ENCODE results near the gene GGN. TPM values are rescaled to one million over a fixed set of nuclear protein-coding genes. Genes with fewer than 3 reads are reported as not detected.
A peak's percentile ranks its signal among the peaks of the same experiment; 100 is the strongest.
"Not testable (repeated sequence)": the region's sequence is repeated elsewhere in the genome, so short reads cannot be mapped to it uniquely, and the experiment has no call there.

Gene GGN
- total RNA-seq, 1 experiment from 2014 or later: 0.41 TPM

DNA sequence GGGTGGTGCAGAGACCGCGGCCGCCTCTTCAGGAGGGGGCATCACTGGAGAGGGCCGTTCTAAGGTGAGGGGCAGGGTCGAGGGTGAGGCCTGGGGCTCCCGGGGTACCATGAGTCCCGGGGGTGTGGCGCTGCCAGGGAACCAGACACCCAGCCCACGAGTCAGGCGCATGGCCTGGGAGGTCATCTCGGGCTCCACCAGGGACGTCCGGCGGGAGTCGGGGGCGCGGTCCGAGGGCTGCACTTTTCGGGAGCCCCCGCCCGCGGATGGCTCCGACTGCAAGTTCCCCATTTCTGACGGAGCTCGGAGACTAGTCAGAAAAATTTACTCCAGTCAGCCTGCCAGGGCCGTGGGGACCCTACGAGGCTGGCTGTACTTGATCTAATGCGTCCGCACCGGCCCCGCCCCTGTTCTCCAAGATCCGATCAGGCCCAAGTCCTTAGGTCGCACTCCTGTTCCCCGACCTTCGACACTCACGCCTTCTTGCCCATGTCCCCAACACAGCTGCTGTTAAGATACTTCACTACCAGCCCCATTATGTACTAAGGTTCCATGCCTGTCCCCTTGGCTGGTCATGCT, 774 bp downstream of the GGN start:
- DNase-seq (ENCODE audit: low spot score): no peak

GRCh38 chr19:38386300-38386970, 1.4 kb downstream of the GGN start:
- no peak for DNase-seq (ENCODE audit: low spot score)

GRCh38 chr19:38385804-38386257, 2.0 kb downstream of the GGN start:
- no peak for DNase-seq (ENCODE audit: low spot score)

DNA sequence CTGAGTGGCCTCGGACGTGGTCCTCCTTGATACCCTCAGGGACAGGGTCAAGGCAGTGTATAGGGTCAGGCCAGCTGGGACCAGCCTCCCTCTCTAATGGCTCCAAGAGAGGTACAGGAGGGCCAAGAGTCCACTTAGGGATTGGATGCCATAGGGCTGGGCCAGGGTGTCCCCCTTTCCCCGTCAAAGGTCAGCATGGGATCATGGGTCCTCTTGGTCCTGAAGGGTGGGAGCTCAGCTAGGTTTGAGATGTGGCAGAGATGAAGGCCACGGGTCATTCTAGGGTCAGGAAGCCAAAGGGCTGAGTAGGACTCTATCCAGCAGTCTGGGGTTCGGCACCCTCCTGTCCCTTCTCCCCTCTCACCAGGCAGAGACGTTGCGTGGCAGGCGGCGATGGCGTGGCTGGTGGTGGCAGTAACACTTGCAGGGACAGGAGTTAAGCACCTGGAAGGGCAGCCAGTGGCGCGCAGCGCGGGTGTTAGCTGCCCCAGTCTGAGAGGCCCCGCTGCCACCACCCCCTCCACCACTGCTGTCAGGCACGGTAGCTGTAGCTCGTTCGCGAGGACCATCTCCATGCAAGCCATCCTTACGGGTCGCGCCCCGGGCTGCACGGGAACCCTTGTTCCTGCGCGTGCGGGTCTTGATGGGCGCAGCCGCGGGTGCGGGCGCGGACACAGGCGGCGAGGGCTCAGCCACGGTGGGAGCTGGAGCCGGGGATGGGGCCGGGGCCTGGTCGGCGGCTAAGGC, 2.6 kb downstream of the GGN start:
- DNase-seq (ENCODE audit: low spot score): no peak

DNA sequence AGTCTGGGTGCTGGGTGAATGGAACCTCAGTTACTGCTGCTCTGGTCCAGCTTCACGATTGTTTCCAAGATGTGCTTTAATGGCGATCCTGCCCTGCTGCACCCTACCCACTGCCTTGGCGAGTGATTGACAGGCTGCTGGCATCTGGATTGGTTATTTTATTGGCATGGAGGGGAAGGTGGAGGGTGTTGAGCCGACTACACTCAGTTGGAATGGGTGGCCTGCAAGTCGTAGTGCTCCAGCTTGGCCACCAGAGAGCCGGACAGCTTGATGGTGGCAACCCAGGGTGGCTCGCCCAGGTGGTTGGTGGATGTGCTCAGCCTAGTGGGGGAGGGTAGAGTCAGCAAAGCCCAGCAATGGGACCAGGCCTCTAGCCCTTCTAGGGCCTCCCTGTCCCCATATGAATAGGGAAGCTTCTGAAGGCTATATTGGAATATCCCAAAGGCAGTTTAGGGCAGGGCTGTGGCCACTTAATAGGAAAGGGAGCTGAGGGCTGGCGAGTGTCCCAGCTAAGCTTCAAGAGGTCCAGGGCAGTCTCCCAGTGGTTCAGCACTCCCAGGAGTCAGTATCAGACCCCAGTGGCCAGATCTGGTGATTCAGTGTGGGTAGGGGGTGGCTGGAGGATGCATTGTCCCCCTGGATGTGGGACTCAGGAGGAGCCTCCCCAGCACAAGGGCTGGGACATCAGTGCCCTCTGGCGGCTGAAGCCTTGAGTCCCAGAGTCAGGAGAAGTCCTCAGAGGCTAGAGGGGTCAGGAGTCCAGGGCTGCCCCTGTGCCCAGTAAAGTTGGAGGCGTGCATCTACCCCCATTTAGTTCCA, 3.4 kb downstream of the GGN start:
- DNase-seq (ENCODE audit: low spot score): peak; percentile 62

DNA sequence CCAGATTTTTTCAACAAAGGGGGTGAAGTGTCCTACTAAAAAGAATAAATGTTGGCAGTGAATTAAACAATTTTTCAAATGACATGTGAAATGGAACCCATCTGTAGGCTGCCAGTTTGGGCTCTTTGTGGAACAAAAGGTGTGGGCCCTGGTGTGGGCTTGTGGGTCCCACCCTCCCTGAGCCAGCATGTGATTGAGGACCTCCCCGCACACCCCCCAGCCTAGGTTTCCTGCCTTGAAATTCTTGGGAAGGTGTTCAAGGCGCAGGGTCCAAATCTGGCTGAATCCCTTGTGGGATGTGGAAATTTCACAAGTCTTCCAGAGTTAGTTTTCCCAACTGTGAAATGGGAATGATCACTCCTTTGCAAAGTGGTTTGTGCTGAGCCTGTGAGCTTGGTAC, 4.1 kb downstream of the GGN start:
- DNase-seq (ENCODE audit: low spot score): no peak

DNA sequence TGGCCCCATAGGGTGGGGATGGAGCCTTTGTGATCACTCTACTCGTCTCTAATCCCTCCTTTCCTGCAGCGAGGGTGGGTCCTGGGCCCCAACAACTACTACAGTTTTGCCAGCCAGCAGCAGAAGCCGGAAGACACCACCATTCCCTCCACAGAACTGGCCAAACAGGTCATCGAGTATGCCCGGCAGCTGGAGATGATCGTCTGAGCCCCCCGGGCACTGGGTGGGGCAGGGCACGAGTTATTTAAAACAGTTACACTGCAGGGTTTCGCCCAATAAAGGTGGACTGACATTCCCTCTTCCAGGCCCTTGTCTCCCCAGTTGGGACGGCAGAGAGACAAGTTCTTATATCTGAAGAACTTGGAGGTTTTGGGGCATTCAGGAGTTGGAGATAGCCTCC, 4.7 kb downstream of the GGN start:
- no peak for DNase-seq (ENCODE audit: low spot score)

GRCh38 chr19:38381138-38381537, 6.7 kb downstream of the GGN start:
- no peak for DNase-seq (ENCODE audit: low spot score)

GRCh38 chr19:38378866-38379265, 9.0 kb downstream of the GGN start:
- DNase-seq (ENCODE audit: low spot score): no peak

DNA sequence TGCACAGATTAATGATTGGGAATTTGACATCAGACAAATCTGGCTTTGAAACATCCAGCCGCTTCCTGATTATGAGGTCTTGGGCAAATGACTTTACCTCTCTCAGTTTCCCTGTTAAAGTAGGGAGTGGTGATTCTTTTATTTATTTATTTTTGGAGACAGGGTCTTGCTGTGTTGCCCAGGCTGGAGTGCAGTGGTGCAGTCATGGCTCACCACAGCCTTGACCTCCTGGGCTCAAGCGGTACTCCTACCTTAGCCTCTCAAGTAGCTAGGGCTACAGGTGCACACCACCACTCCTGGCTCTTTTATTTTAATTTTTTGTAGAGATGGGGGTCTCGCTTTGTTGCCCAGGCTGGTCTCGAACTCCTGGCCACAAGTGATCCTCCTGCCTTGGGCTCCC, 10.8 kb downstream of the GGN start:
- no peak for DNase-seq (ENCODE audit: low spot score)

GRCh38 chr19:38376576-38376975, 11.3 kb downstream of the GGN start:
- DNase-seq (ENCODE audit: low spot score): no peak

GRCh38 chr19:38375748-38376147, 12.1 kb downstream of the GGN start:
- DNase-seq (ENCODE audit: low spot score): no peak

GRCh38 chr19:38375098-38375493, 12.7 kb downstream of the GGN start:
- peak; percentile 48 for DNase-seq (ENCODE audit: low spot score)

GRCh38 chr19:38374332-38375097, 13.3 kb downstream of the GGN start, which contains the start of gene PSMD8:
Gene PSMD8 (plus strand): TSS chr19:38374571. CDS start chr19:38374602, 31 bp downstream.
- peak; percentile 100 for DNase-seq (ENCODE audit: low spot score)

DNA sequence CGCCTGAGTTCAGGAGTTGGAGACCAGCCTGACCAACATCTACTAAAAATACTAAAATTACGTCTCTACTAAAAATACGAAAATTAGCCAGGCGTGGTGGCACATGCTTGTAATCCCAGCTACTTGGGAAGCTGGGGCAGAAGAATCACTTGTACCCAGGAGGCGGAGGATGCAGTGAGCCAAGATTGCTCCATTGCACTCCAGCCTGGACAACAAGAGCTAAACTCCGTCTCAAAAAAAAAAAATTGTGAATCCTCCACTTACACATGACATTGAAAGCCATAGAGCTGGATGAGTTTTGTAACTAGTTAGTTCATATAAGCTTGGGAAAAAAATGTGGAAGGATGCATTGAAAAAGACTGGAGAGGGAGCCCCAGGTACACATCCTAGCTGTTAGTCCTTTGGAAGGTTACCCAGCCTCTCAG, 13.9 kb downstream of the GGN start:
- DNase-seq (ENCODE audit: low spot score): no peak

DNA sequence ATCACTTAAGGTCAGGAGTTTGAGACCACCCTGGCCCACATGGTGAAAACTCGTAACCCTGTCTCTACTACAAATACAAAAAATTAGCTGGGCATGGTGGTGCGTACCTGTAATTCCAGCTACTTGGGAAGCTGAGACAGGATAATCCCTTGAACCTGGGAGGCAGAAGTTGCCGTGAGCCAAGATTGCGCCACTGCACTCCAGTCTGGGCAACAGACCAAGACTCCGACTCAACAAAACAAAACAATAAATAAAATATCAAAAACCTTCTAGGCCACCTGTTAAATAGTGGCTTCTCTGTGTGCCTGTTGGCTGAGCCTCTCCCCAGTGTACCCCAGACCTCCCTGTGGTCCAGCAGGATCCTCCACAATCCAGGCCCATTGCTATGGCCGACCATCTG, 16.8 kb downstream of the GGN start:
- DNase-seq (ENCODE audit: low spot score): no peak

DNA sequence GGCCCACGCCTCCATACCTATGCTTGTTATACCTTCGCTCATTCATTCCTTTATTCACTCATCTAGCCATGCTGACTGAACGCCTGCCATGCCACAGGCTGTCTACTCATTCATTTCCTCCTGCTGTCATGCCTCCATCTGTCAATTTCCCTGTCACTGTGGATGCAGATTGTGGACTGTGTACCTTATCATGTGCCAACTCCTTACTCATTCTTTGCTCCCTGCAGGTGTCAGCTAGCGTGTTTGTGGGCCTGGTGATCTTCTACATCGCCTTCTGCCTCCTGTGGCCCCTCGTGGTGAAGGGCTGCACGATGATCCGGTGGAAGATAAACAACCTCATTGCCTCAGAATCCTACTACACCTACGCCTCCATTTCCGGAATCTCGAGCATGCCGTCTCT, 17.5 kb downstream of the GGN start:
- DNase-seq (ENCODE audit: low spot score): no peak

- no peak for DNase-seq (ENCODE audit: low spot score)
Measured at GRCh38 chr19:38369584-38369983, 18.2 kb downstream of the GGN start.

DNA sequence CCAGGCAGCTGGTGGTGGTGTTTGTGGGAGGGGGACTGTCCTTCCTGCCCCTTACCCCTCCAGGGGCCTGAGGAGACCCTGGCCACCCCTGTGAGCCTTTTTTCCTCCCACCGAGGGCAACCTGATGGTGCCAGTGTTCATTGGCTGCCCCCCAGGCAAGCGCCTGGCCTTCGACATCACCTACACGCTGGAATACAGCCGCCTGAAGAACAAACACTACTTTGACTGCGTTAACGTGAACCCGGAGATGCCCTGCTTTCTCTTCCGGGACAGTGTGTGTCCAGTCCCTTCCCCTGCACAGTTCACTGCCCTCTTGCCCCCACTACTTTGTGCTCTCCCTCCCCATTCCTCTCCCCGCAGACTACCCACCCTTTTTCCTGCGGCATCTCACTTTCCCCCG, 20.8 kb downstream of the GGN start:
- no peak for DNase-seq (ENCODE audit: low spot score)

DNA sequence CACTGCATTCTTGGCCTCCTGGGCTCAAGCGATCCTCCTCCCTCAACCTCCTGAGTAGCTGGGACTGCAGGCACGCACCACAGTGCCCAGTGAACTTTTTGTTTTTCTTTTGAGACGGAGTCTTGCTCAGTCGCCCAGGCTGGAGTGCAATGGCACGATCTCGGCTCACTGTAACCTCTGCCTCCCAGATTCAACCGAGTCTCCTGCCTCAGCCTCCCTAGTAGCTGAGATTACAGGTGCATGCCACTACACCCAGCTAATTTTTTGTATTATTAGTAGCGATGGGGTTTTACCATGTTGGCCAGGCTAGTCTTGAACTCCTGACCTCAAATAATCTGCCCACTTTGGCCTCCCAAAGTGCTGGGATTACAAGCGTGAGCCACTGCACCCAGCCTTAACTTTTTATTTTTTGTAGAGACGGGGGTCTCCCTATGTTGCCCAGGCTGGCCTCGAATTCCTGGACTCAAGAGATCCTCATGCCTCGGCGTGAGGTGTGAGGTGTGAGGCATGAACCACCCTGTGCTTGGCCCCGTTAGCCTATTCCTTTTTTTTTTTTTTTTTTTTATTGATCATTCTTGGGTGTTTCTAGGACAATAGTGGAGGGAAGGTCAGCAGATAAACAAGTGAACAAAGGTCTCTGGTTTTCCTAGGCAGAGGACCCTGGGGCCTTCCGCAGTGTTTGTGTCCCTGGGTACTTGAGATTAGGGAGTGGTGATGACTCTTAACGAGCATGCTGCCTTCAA, 24.7 kb downstream of the GGN start:
- not testable (repeated sequence) for DNase-seq (ENCODE audit: low spot score)
